ENCODE data around the gene PTPRN.

GRCh38 chr2:219299372-219299760, 9.8 kb downstream of the PTPRN start:
- TF ChIP-seq CTCF (IDR thresholded peaks at IDR 0.05 in 4 of 5, conservative IDR thresholded peaks at IDR 0.05 in 1 of 5), result no peak
- TF ChIP-seq POLR2A (IDR thresholded peaks at IDR 0.05), result no peak

All from gastrocnemius medialis (tissue), 4 donors.